Endothelial cell of umbilical vein (primary cell): ENCODE results near the gene AURKAIP1. TPM values are rescaled to one million over a fixed set of nuclear protein-coding genes. Genes with fewer than 3 reads are reported as not detected.

Source experiments
- BruUV-seq: library from RNA; stranded (reverse); fragments of 400-500 nt; replicated peaks from 2 replicates; lab custom pipeline; 2021; lab: Mats Ljungman, UMichigan
- CTCF ChIA-PET: fragments of 300-600, 350-600 bp; sonication (Branson Sonifier 250); formaldehyde crosslinking; loops from one replicate; lab custom pipeline; 2021; ENCODE audit warnings: antibody characterized with exemption, inconsistent platforms; lab: Charles Lee
- POLR2A ChIA-PET: fragments of 300-600, 350-600 bp; sonication (Branson Sonifier 250); formaldehyde crosslinking; loops from one replicate; lab custom pipeline; 2021; ENCODE audit warnings: antibody characterized with exemption, inconsistent platforms; lab: Charles Lee
- DNase-seq: peaks from one replicate; pipeline ENCODE4 v3.0.0-alpha.2; 2011; ENCODE audit warnings: low read depth, low spot score
- FAIRE-seq: peaks from 2 replicates; lab custom pipeline; 2011; peaks lifted over from hg19 to GRCh38; lab: Jason Lieb, UNC
- H2AFZ ChIP-seq: 2 replicates; pipeline ENCODE4 v1.6.0; 2012; ENCODE audit warnings: low read depth, low read length, control low read depth, inconsistent platforms
- H3K27ac ChIP-seq: 2 replicates; pipeline ENCODE4 v1.5.1; 2011; ENCODE audit warnings: low read depth, mild to moderate bottlenecking, control low read depth, low read length, moderate library complexity; ENCODE audit not compliant: insufficient read depth
- H3K27me3 ChIP-seq, 2 experiments: 2 replicates each; pipeline versions ENCODE4 v1.6.0 to v1.6.1; 2011; ENCODE audit warnings: low read length in 2 of 2, mixed read lengths in 1 of 2; ENCODE audit not compliant: control insufficient read depth in 2 of 2, insufficient read depth in 2 of 2
- H3K36me3 ChIP-seq, 2 experiments: 2 replicates in 1 of 2; 3 replicates in 1 of 2; pipeline ENCODE4 v1.5.1; 2011; ENCODE audit warnings: low read length in 2 of 2, mild to moderate bottlenecking in 1 of 2, moderate library complexity in 1 of 2; ENCODE audit not compliant: control insufficient read depth in 2 of 2, insufficient read depth in 2 of 2; ENCODE audit errors: extremely low read depth in 1 of 2
- H3K4me1 ChIP-seq: 3 replicates; pipeline ENCODE4 v1.5.1; 2011; ENCODE audit warnings: mild to moderate bottlenecking, low read length; ENCODE audit not compliant: control insufficient read depth, insufficient read depth; ENCODE audit errors: extremely low read depth
- H3K4me2 ChIP-seq: 2 replicates; pipeline ENCODE4 v1.6.1; 2011; ENCODE audit warnings: low read length, control low read depth, mixed read lengths; ENCODE audit not compliant: insufficient read depth
- H3K4me3 ChIP-seq, 3 experiments: fragments of 200-600 bp in 1 of 3; sonication (generic), shearing (Covaris generic) in 1 of 3; replicated peaks in 1 of 3; 2 replicates each; pipeline ENCODE4 v1.5.1; 2011 to 2016; ENCODE audit warnings: control low read depth in 3 of 3, low read length in 3 of 3, mild to moderate bottlenecking in 2 of 3, inconsistent platforms in 1 of 3, low read depth in 1 of 3, moderate library complexity in 1 of 3; ENCODE audit not compliant: insufficient read depth in 1 of 3
- H3K79me2 ChIP-seq: 2 replicates; pipeline ENCODE4 v1.6.0; 2012; ENCODE audit warnings: low read length, inconsistent platforms; ENCODE audit not compliant: control insufficient read depth, insufficient read depth
- H3K9ac ChIP-seq: replicated peaks from 2 replicates; pipeline ENCODE3; 2011; ENCODE audit warnings: low read length, control low read depth; ENCODE audit not compliant: insufficient read depth; ENCODE audit errors: extremely low read depth
- H3K9me1 ChIP-seq: replicated peaks from 3 replicates; pipeline ENCODE4 v1.6.0; 2011; ENCODE audit warnings: mild to moderate bottlenecking, low read length; ENCODE audit not compliant: control insufficient read depth, insufficient read depth; ENCODE audit errors: extremely low read depth
- H3K9me3 ChIP-seq: replicated peaks from 2 replicates; pipeline ENCODE4 v1.5.1; 2012; ENCODE audit warnings: low read length, inconsistent platforms; ENCODE audit not compliant: control insufficient read depth, insufficient read depth
- H4K20me1 ChIP-seq: replicated peaks from 2 replicates; pipeline ENCODE3; 2011; ENCODE audit warnings: mild to moderate bottlenecking, low read length; ENCODE audit not compliant: control insufficient read depth, insufficient read depth; ENCODE audit errors: extremely low read depth
- EZH2 ChIP-seq: IDR thresholded peaks from 2 replicates; pipeline ENCODE4 v1.6.1; 2012; ENCODE audit warnings: borderline replicate concordance, low read depth, mild to moderate bottlenecking, moderate library complexity, low read length, inconsistent platforms; ENCODE audit not compliant: severe bottlenecking
- FOS ChIP-seq: IDR thresholded peaks from 2 replicates; pipeline ENCODE4 v1.6.1; 2011; ENCODE audit warnings: mild to moderate bottlenecking, low read length, moderate library complexity, borderline replicate concordance; ENCODE audit not compliant: insufficient read depth
- GATA2 ChIP-seq: IDR thresholded peaks from 2 replicates; pipeline ENCODE4 v1.7.0; 2011; ENCODE audit warnings: low read depth, mild to moderate bottlenecking, moderate library complexity, mixed read lengths, low read length; ENCODE audit not compliant: insufficient read length, insufficient read depth
- JUN ChIP-seq: IDR thresholded peaks from 2 replicates; pipeline ENCODE4 v1.6.1; 2011; ENCODE audit warnings: borderline replicate concordance, low read depth; ENCODE audit not compliant: insufficient read length, insufficient read depth
- MAX ChIP-seq: IDR thresholded peaks from 2 replicates; pipeline ENCODE4 v1.6.1; 2011; ENCODE audit not compliant: insufficient read depth, insufficient read length
- MYC ChIP-seq: IDR thresholded peaks from one replicate; pipeline ENCODE4 v1.6.1; 2011; ENCODE audit warnings: mild to moderate bottlenecking, low read depth, low read length
- POLR2A ChIP-seq: IDR thresholded peaks from 2 replicates; pipeline ENCODE4 v1.6.1; 2012; ENCODE audit warnings: low read depth, mild to moderate bottlenecking, control low read depth, low read length
- POLR2AphosphoS5 ChIP-seq: IDR thresholded peaks from 2 replicates; pipeline ENCODE4 v1.6.1; 2012; ENCODE audit warnings: low read depth, mild to moderate bottlenecking, control low read depth, low read length, moderate library complexity; ENCODE audit not compliant: insufficient read depth
- dilution Hi-C: fragments of 300-500 bp; cut with MboI; formaldehyde crosslinking; loops from one replicate; pipeline ENCODE4 v1.15.0; 2019; ENCODE audit warnings: low sequenced_read_pairs; ENCODE audit not compliant: extremely low pct_ligation_motif_present
- intact Hi-C: fragments of 100-400 bp; cut with micrococcal nuclease; formaldehyde crosslinking; loops from one replicate; pipeline ENCODE4 v1.10.0; 2022
- polyA plus RNA-seq, 4 experiments: library from polyadenylated mRNA; depleted of rRNA in 3 of 4; stranded (reverse) in 3 of 4; unstranded in 1 of 4; fragments of >200 nt; gene quantifications; 2 replicates each; pipeline versions ENCODE4 v1.2.1 to v1.2.3, GENCODE V29; 2011 to 2012; ENCODE audit warnings: missing spikeins in 1 of 4
- total RNA-seq: library from RNA; stranded (reverse); gene quantifications from 2 replicates; pipeline ENCODE4 v1.2.3, GENCODE V29; 2021
- TF ChIP-seq, protein P1 (sequence below), 2 donors: IDR thresholded peaks; 1 replicate in 1 of 2; 2 replicates in 1 of 2; pipeline ENCODE4 v1.5.1; 2011; ENCODE audit warnings: low read length in 2 of 2, mild to moderate bottlenecking in 2 of 2, moderate library complexity in 2 of 2, control low read depth in 1 of 2, inconsistent platforms in 1 of 2, low read depth in 1 of 2; ENCODE audit not compliant: insufficient read depth in 1 of 2; ENCODE audit errors: extremely low read depth in 1 of 2

Gene AURKAIP1
- total and polyA plus RNA-seq, 2 donors (not counting 3 experiments of a cell fraction or from before 2014, with no cell fraction given), result 73.3 to 151 TPM

- no peak overlapping the region for H3K4me3 ChIP-seq
- CTCF ChIA-PET, result interaction anchor here (0.8 to 2.4 kb wide), 10 partner anchors 11 to 251 kb away, joined by 3 to 9 read pairs (median 5); partner anchors contain the start of gene CCNL2
- BruUV-seq, result no TSS peak
- no peaks in the 10 kb centered on the region for H4K20me1 ChIP-seq
- FAIRE-seq, result no peak
- H2AFZ ChIP-seq, result no peak overlapping the region
- no peak overlapping the region for H3K9ac ChIP-seq
- H3K36me3 ChIP-seq, result peaks cover 0 to 3% of the 10 kb centered on the region in 2 experiments
- H3K4me1 ChIP-seq, result peaks cover 13% of the 10 kb centered on the region
- H3K9me3 ChIP-seq, result no peaks in the 10 kb centered on the region
- peaks cover 19% of the 10 kb centered on the region for H3K79me2 ChIP-seq
- no peak overlapping the region for H3K4me2 ChIP-seq
- no peak for DNase-seq
- H3K27me3 ChIP-seq, result no peaks in the 10 kb centered on the region
- no peaks in the 10 kb centered on the region for H3K9me1 ChIP-seq
- intact Hi-C loops (no loop called here), dilution Hi-C loops (no loop called here)
- POLR2A ChIA-PET, result no interaction called here
- no peak overlapping the region for H3K27ac ChIP-seq
- TF ChIP-seq FOS (no peak), MAX (no peak), POLR2AphosphoS5 (no peak), JUN (no peak), EZH2 (no peak), POLR2A (no peak), MYC (no peak), GATA2 (no peak)
- TF ChIP-seq, protein P1, sequence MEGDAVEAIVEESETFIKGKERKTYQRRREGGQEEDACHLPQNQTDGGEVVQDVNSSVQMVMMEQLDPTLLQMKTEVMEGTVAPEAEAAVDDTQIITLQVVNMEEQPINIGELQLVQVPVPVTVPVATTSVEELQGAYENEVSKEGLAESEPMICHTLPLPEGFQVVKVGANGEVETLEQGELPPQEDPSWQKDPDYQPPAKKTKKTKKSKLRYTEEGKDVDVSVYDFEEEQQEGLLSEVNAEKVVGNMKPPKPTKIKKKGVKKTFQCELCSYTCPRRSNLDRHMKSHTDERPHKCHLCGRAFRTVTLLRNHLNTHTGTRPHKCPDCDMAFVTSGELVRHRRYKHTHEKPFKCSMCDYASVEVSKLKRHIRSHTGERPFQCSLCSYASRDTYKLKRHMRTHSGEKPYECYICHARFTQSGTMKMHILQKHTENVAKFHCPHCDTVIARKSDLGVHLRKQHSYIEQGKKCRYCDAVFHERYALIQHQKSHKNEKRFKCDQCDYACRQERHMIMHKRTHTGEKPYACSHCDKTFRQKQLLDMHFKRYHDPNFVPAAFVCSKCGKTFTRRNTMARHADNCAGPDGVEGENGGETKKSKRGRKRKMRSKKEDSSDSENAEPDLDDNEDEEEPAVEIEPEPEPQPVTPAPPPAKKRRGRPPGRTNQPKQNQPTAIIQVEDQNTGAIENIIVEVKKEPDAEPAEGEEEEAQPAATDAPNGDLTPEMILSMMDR (IDR thresholded peaks at IDR 0.05; ENCODE audit: extremely low read depth in 1 of 2, insufficient read depth in 1 of 2, low read depth in 1 of 2, low read length in 2 of 2), result no peak
Measured at GRCh38 chr1:1373051-1373814, 1.8 kb downstream of the AURKAIP1 start.
